ENCODE results near the gene ORAI3. TPM values are rescaled to one million over a fixed set of nuclear protein-coding genes. Genes with fewer than 3 reads are reported as not detected.

The ORAI3 gene
- total and polyA plus RNA-seq, 2 of the 13 experiments (the other 11 are each of a cell fraction or from before 2014, with no cell fraction given), result 11.4 to 32.0 TPM

DNA sequence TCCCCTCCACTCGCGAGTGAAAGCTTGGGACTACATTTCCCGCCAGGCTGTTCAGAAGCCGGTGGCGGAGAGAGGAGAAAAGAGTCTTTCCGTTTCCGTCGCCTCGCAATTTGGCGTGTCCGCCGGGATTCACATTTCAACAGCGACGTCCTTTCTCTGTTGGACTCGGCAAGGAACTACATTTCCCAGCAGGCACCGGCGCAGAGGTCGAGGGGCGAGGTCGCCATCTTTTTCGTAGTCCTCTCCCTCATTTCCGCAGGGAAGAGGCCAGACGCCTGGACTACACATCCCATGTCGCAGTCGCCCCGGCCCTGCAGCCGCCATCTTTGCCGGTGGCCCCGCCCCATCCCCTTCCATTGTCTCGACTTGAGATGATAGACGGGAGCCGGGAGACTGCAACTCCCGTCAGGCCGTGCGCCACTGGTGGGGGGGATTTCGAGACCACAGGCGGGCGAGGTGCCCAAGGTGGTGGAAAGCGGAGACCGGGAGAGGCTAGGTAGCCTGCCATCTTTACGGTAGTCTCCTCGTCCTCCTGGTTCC is 26.4 kb upstream of the ORAI3 start (continued):
- TF ChIP-seq ATF3 (CRISPR knock-in tag; IDR thresholded peaks at IDR 0.05), result 0 out of 2 replicates have a peak, but pooled peaks have one; percentile 7

- ChIA-PET CTCF (ENCODE audit: low intra/inter-chr PET ratio, low total read pairs) (no interaction called here), POLR2A (interaction anchor here (0.6 to 1.5 kb wide), 11 partner anchors 9 to 264 kb away, joined by 3 to 7 read pairs (median 3); partner anchors contain the start of genes CTF1, ORAI3 and PHKG2)
- Histone ChIP-seq H3K36me3 (replicated peaks in 1 of 2; ENCODE audit: control insufficient read depth in 1 of 2, insufficient read depth in 2 of 2, low read length in 2 of 2) (peaks cover 0 to 5% of the 10 kb centered on the region in 2 experiments; a peak in 1 of 5 replicates), H3K9ac (ENCODE audit: insufficient read depth, low read depth, low read length) (peak overlapping the region; percentile 90), H3K79me2 (ENCODE audit: insufficient read depth, low read length) (no peaks in the 10 kb centered on the region), H3K27me3 (ENCODE audit: control insufficient read depth in 1 of 2, insufficient read depth in 2 of 2, low read length in 2 of 2) (no peaks in the 10 kb centered on the region; a peak in 1 of 5 replicates), H3K4me1 (ENCODE audit: insufficient read depth, low read length) (peaks cover 19% of the 10 kb centered on the region), H3K27ac (ENCODE audit: extremely low read length, insufficient read depth, low read length) (peak overlapping the region; percentile 87), H4K20me1 (ENCODE audit: insufficient read depth, low read length) (no peaks in the 10 kb centered on the region; the same call in 1 of the 2 replicates), H3K4me3 (replicated peaks in 1 of 3; ENCODE audit: insufficient read depth in 1 of 3, low read depth in 2 of 3, low read length in 3 of 3) (peak overlapping the region; percentile 65 to 87 (median 76)), H2AFZ (ENCODE audit: low read length) (no peak overlapping the region), H3K9me3 (ENCODE audit: low read length) (no peaks in the 10 kb centered on the region), H3K4me2 (ENCODE audit: low read depth, low read length) (peak overlapping the region; percentile 63)
- peak; percentile 84 for ATAC-seq
- peak; percentile 99 for DNase-seq (ENCODE audit: low spot score)
- under 1% methylated on average over 33 of the region's 33 CpGs for WGBS (ENCODE audit: low lambda C conversion rate)
- no peak for FAIRE-seq
- no TSS peak for BruUV-seq (replicated peaks)
- in situ Hi-C loops (cut with HindIII; ENCODE audit: extremely low pct_ligation_motif_present, low pct_unique_long_range_greater_than_20kb), result loop anchor here (5.0 kb wide), 1 partner anchor 81 kb away; no protein-coding TSS in a partner anchor
- intact Hi-C loops (cut with micrococcal nuclease; ENCODE audit: unreplicated experiment), result loop anchor here (1.0 to 10.0 kb wide), 2 partner anchors 25 to 228 kb away; partner anchors contain the start of gene SRCAP
- TF ChIP-seq TAF1 (CRISPR knock-in tag; IDR thresholded peaks at IDR 0.05), result peak; percentile 90
- TF ChIP-seq ELK4 (CRISPR knock-in tag; IDR thresholded peaks at IDR 0.05; ENCODE audit: borderline replicate concordance), result no peak
- no peak for TF ChIP-seq ZNF431 (CRISPR knock-in tag; IDR thresholded peaks at IDR 0.05; ENCODE audit: borderline replicate concordance, low read depth)
- TF ChIP-seq, protein P1, sequence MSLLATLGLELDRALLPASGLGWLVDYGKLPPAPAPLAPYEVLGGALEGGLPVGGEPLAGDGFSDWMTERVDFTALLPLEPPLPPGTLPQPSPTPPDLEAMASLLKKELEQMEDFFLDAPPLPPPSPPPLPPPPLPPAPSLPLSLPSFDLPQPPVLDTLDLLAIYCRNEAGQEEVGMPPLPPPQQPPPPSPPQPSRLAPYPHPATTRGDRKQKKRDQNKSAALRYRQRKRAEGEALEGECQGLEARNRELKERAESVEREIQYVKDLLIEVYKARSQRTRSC (CRISPR knock-in tag; IDR thresholded peaks at IDR 0.05; ENCODE audit: low read depth), result no peak
- TF ChIP-seq KLF11 (CRISPR knock-in tag; IDR thresholded peaks at IDR 0.05), result no peak
- peak; percentile 14; the same call in 1 of the 2 replicates for TF ChIP-seq ZBTB20 (CRISPR knock-in tag; IDR thresholded peaks at IDR 0.05; ENCODE audit: borderline replicate concordance, low read depth)
- TF ChIP-seq ZNF75D (CRISPR knock-in tag; IDR thresholded peaks at IDR 0.05; ENCODE audit: borderline replicate concordance), result no peak
- peak; percentile 90 for TF ChIP-seq BORCS8-MEF2B (CRISPR knock-in tag; IDR thresholded peaks at IDR 0.05)
- TF ChIP-seq, protein P2, sequence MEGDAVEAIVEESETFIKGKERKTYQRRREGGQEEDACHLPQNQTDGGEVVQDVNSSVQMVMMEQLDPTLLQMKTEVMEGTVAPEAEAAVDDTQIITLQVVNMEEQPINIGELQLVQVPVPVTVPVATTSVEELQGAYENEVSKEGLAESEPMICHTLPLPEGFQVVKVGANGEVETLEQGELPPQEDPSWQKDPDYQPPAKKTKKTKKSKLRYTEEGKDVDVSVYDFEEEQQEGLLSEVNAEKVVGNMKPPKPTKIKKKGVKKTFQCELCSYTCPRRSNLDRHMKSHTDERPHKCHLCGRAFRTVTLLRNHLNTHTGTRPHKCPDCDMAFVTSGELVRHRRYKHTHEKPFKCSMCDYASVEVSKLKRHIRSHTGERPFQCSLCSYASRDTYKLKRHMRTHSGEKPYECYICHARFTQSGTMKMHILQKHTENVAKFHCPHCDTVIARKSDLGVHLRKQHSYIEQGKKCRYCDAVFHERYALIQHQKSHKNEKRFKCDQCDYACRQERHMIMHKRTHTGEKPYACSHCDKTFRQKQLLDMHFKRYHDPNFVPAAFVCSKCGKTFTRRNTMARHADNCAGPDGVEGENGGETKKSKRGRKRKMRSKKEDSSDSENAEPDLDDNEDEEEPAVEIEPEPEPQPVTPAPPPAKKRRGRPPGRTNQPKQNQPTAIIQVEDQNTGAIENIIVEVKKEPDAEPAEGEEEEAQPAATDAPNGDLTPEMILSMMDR (CRISPR knock-in tag; IDR thresholded peaks at IDR 0.05), result peak; percentile 10; the same call in 1 of the 2 replicates
- TF ChIP-seq ZBTB42 (CRISPR knock-in tag; IDR thresholded peaks at IDR 0.05), result no peak; the same call in 1 of the 2 replicates
- no peak for TF ChIP-seq MBD4 (IDR thresholded peaks at IDR 0.05; ENCODE audit: borderline replicate concordance, low read length)
- 0 out of 2 replicates have a peak, but pooled peaks have one; percentile 26 for TF ChIP-seq RFX5 (IDR thresholded peaks at IDR 0.05; ENCODE audit: low read depth, low read length)
- TF ChIP-seq CAMTA2 (CRISPR knock-in tag; IDR thresholded peaks at IDR 0.05; ENCODE audit: borderline replicate concordance), result no peak
- TF ChIP-seq SIN3B (IDR thresholded peaks at IDR 0.05; ENCODE audit: low read length), result peak; percentile 87
- TF ChIP-seq ZMAT3 (CRISPR knock-in tag; conservative IDR thresholded peaks at IDR 0.05), result no peak; the same call in 1 of the 2 replicates
- no peak for TF ChIP-seq ZMYM4 (CRISPR knock-in tag; IDR thresholded peaks at IDR 0.05)
- TF ChIP-seq ZFX (CRISPR knock-in tag; IDR thresholded peaks at IDR 0.05; ENCODE audit: low read depth), result 0 out of 2 replicates have a peak, but pooled peaks have one; percentile 47
- no peak; the same call in 1 of the 2 replicates for TF ChIP-seq ATF7-NPFF (CRISPR knock-in tag; IDR thresholded peaks at IDR 0.05; ENCODE audit: low read depth)
Measured at GRCh38 chr16:30922960-30923535, 25.8 kb upstream of the ORAI3 start.
